ENCODE data around the gene CENPF.

GRCh38 chr1:214662223-214662785 is 59.3 kb downstream of the CENPF start:
- TF ChIP-seq ZNF672 (CRISPR knock-in tag; IDR thresholded peaks at IDR 0.05) = no peak
- TF ChIP-seq ZNF337 (CRISPR knock-in tag; IDR thresholded peaks at IDR 0.05; ENCODE audit: borderline replicate concordance, low read depth) = no peak
- no peak for TF ChIP-seq ZFX (CRISPR knock-in tag; IDR thresholded peaks at IDR 0.05; ENCODE audit: low read depth)
- no peak for TF ChIP-seq HBP1 (CRISPR knock-in tag; IDR thresholded peaks at IDR 0.05; ENCODE audit: low read depth)
- no peak for TF ChIP-seq FOXK1 (CRISPR knock-in tag; IDR thresholded peaks at IDR 0.05; ENCODE audit: borderline replicate concordance, low read depth)
- no peak for TF ChIP-seq SIN3A (IDR thresholded peaks at IDR 0.05; ENCODE audit: borderline replicate concordance, low read depth, low read length)
- TF ChIP-seq CREB1 (IDR thresholded peaks at IDR 0.05) = no peak
- no peak for TF ChIP-seq CREB1 (CRISPR knock-in tag; IDR thresholded peaks at IDR 0.05)
- TF ChIP-seq, protein P1, sequence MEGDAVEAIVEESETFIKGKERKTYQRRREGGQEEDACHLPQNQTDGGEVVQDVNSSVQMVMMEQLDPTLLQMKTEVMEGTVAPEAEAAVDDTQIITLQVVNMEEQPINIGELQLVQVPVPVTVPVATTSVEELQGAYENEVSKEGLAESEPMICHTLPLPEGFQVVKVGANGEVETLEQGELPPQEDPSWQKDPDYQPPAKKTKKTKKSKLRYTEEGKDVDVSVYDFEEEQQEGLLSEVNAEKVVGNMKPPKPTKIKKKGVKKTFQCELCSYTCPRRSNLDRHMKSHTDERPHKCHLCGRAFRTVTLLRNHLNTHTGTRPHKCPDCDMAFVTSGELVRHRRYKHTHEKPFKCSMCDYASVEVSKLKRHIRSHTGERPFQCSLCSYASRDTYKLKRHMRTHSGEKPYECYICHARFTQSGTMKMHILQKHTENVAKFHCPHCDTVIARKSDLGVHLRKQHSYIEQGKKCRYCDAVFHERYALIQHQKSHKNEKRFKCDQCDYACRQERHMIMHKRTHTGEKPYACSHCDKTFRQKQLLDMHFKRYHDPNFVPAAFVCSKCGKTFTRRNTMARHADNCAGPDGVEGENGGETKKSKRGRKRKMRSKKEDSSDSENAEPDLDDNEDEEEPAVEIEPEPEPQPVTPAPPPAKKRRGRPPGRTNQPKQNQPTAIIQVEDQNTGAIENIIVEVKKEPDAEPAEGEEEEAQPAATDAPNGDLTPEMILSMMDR (CRISPR knock-in tag; IDR thresholded peaks at IDR 0.05) = no peak
- no peak for TF ChIP-seq ZNF292 (CRISPR knock-in tag; IDR thresholded peaks at IDR 0.05; ENCODE audit: borderline replicate concordance, low read depth)
- TF ChIP-seq YY1 (IDR thresholded peaks at IDR 0.05; ENCODE audit: insufficient read depth, insufficient replicate concordance, low read depth, low read length) = no peak
